Activated CD4-positive, alpha-beta T cell treated with anti-CD3 and anti-CD28 coated beads, Interleukin-2, amount 50 U/mL, for 4 hours (primary cell): ENCODE measurements around the gene COL12A1.
"Not testable (repeated sequence)": the region's sequence is repeated elsewhere in the genome, so short reads cannot be mapped to it uniquely, and the experiment has no call there.

Experiments
- DNase-seq, 2 experiments: peaks; one replicate each; pipeline ENCODE4 v3.0.0-alpha.2; 2020

Gene COL12A1

GRCh38 chr6:75211920-75212590 is 6.2 kb upstream of the COL12A1 start:
- no peak for DNase-seq

GRCh38 chr6:75210885-75211739 is 5.3 kb upstream of the COL12A1 start:
- peak; percentile 32 to 38 for DNase-seq

- no peak for DNase-seq
Observed at GRCh38 chr6:75209184-75209723, 3.4 kb upstream of the COL12A1 start.

- peak; percentile 71 to 81 for DNase-seq
Observed at GRCh38 chr6:75208298-75209183, 2.7 kb upstream of the COL12A1 start.

- no peak for DNase-seq
Observed at GRCh38 chr6:75206576-75207342, 906 bp upstream of the COL12A1 start.

GRCh38 chr6:75204959-75205775 is 686 bp downstream of the COL12A1 start:
- DNase-seq, result no peak

- DNase-seq, result no peak
Observed at GRCh38 chr6:75204217-75204958, 1.5 kb downstream of the COL12A1 start.

- DNase-seq, result no peak
Observed at GRCh38 chr6:75203721-75204120, 2.1 kb downstream of the COL12A1 start.

GRCh38 chr6:75202676-75203131 is 3.1 kb downstream of the COL12A1 start:
- DNase-seq, result no peak

- no peak for DNase-seq
Observed at GRCh38 chr6:75201901-75202672, 3.8 kb downstream of the COL12A1 start.

GRCh38 chr6:75201021-75201420 is 4.8 kb downstream of the COL12A1 start:
- DNase-seq, result no peak

GRCh38 chr6:75199889-75200288 is 6.0 kb downstream of the COL12A1 start:
- DNase-seq, result no peak

GRCh38 chr6:75196081-75196687 is 9.7 kb downstream of the COL12A1 start:
- no peak for DNase-seq

- DNase-seq, result no peak
Observed at GRCh38 chr6:75188221-75188925, 17.5 kb downstream of the COL12A1 start.

- not testable (repeated sequence) for DNase-seq
Observed at GRCh38 chr6:75186581-75186980, 19.3 kb downstream of the COL12A1 start.

- no peak for DNase-seq
Observed at GRCh38 chr6:75183099-75183541, 22.7 kb downstream of the COL12A1 start.

GRCh38 chr6:75180864-75181263 is 25.0 kb downstream of the COL12A1 start:
- no peak for DNase-seq

GRCh38 chr6:75178757-75179156 is 27.1 kb downstream of the COL12A1 start:
- no peak for DNase-seq
